AG08396 (cell line): ENCODE results near the gene SDK1.

Experiments
- DNase-seq: peaks from one replicate; pipeline ENCODE4 v3.0.0; 2012; ENCODE audit warnings: low spot score, mixed read lengths

The SDK1 gene

DNA sequence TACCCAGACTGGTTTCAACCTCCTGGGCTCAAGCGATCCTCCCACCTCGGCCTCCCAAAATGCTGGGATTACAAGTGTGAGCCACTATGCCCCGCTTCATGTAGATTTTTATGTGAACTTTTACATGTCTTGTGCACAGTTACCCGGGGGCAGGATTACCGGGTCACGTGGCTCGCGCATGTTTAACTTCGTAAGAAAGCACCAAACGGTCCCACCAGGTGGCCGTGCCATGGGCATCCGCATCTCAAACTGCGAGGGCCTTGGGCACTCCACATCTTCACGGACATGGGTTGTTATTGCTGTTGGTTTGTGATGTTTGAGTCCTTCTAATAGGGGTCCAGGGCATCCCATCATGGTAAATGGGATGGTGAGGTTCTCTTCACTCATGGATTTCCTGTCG lies 744.4 kb downstream of the SDK1 start:
- no peak for DNase-seq

DNA sequence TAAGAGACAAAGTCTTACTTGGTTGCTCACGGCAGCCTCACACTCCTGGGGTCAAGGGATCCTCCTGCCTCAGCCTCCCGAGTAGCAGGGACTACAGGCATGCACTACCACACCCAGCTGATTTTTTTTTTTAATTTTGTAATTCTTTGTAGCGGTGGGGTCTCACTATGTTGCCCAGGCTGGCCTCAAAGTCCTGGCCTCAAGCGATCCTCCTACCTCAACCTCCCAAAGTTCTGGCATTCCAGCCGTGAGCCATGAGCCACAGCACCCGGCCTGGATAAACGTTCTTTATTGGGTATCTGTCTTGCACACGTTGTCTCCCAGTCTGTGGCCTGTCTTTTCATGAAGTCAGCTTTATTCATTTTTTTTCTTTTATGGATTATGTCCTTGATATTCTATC lies 744.9 kb downstream of the SDK1 start:
- DNase-seq = no peak

DNA sequence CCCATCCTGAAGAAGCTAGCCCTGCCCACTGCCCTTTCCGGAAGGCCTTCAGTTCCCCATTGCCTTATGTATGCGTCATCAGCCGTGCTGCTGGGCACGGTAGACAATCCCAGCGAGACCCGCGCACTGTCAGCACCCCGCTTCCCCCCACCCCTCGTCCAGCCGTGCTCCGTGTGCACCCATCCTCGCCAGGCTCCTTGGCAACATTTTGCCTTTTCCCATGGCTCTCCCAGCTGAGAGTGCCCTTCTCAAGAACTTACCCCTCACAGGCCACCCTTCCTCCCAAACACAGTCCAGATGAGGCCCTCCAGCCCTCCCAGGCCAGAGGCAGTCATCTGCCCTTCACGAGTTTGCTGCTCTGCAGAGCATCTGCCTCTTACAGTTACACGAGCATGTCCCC lies 747.3 kb downstream of the SDK1 start:
- DNase-seq = no peak

DNA sequence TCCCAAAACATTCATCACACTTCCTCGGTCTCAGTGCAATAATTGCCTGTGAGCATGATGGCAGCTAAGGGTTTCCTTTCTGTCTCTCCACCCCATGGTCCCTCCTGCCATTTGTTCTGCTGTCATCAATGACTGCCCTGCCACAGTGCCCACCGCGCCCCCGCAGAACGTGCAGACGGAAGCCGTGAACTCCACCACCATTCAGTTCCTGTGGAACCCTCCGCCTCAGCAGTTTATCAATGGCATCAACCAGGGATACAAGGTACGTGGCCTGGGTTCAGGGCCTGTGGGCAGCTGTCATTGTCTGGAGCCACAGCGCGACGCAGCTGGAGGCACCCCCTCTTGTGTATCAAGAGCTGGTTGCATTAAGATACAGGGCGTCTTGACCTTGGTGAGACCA lies 748.1 kb downstream of the SDK1 start:
- no peak for DNase-seq

DNA sequence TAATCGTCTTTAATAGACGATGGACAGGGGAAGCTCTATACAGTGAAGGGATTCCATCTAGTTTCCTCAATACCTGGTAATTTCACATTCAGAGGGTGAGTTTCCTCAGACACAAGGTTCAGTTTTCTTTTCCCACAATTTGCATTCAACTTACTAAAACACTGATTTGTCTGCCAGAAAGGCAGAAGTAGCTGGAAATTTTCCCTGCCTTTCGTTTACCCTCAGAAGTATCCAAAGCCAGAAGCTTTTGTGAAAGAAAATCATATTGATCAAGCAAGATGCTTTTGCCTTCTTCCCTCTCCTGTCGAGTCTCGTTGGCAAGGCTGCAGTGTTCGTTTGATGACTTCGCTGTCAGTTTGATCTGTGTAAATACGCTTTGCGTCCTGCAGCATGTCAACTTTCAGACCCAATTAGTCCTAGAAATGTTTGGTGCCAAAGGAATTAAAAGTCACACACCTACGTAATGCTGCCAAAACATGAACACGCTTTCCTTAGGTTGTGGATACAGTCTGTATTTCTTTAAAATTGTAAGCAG lies 749.1 kb downstream of the SDK1 start:
- DNase-seq = no peak

DNA sequence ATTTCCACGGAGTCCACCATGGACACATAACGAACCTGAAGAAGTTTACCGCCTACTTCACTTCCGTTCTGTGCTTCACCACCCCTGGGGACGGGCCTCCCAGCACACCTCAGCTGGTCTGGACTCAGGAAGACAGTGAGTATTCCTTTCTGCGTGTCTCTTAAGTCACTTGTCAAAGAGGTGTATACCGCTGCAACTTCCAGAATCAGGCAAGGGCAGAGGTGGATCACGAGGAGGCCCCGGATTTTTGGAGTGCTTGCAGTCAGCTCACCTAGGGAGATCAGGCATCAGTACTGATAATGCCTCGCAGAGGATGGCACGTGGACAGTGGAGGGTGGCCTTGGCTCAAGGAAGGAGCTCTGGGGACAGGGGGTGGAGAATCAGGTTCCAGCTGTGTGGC lies 750.6 kb downstream of the SDK1 start:
- no peak for DNase-seq

GRCh38 chr7:4052130-4052529 lies 751.1 kb downstream of the SDK1 start:
- DNase-seq = no peak

- no peak for DNase-seq
These were observed 753.1 kb downstream of the SDK1 start for GRCh38 chr7:4054158-4054557.

DNA sequence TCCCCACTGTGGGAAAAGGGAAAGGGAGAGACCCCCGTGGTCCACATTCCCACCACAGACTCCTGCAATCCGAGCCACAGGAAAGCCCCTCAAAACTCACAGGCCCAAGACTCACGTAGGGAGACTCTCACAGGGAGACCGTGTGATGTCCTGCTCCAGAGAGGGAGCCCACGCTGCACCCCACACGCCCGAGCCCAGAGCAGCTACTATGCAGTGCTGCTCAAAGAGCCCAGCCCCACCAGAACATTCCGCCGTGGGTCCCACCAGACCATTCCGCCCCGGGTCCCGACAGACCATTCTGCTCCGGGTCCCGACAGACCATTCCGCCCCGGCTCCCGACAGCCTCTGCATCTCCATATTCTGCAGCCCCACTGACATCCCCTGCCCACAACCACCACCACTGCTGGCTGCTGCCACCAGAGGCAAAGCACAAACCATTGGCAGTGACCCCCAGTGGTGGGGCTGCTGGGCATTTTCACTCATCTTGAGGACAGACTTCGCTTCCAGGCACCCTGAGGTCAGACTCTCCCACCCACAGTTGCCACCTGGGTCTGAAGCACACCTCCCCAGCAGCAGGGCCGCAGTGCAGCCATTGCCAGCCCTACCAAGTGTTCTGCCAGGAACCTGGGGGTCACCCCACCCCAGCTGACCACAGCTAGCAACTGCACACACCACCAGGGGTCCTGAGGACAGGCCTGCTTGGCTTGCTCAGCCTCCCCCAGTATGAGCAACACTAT lies 755.7 kb downstream of the SDK1 start:
- DNase-seq = no peak

DNA sequence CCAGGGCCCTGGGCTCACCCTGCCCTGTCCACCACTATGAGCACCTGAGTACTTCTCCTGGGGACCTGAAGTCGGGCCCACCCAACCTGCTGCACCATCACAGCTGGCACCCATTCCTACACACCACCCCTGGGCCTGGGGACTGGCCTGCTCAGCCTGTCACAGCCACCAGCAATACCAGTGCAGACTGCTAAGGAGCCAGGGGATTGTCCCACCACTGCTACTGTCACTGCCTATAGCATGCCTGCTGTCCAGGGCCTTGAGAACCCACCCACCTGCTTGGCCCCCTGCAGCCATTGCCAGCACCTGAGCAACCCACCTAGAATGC lies 756.2 kb downstream of the SDK1 start:
- no peak for DNase-seq

DNA sequence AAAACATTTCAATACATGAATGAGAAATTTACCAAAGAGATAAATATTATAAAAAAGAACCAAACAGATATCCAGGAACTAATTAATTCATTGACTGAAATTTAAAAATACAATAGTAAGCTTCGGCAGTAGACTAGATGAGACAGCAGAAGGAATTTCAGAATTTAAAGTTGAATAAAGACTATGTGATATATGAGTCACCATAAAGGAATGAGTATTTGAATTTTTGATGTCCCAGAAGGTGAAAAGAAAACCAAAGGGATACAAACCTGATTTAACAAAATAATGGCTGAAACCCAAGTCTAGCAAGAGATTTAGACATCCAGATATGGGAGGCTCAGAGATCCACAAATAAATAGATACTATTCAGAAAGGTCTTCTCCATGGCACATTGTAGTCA lies 757.1 kb downstream of the SDK1 start:
- DNase-seq = no peak

DNA sequence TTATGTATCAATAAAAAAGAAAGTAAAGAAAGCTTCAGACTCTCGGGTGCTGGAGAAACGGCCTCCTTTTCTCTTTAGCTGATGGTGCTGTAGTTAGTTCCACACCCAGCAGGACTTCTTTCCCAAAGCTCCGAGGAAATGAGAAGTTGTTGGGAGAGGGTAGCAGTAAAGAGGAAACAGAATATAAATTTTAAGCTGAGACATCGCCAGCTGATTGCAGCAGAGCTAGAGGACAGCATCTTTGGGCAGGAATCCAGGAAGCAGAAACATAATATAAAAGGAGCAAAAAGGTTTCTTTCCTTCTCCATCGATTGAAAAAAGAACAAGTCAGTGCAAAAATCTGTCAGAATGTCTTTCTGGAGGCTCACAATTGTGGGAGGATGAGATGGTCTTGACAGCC lies 764.1 kb downstream of the SDK1 start:
- no peak for DNase-seq

DNA sequence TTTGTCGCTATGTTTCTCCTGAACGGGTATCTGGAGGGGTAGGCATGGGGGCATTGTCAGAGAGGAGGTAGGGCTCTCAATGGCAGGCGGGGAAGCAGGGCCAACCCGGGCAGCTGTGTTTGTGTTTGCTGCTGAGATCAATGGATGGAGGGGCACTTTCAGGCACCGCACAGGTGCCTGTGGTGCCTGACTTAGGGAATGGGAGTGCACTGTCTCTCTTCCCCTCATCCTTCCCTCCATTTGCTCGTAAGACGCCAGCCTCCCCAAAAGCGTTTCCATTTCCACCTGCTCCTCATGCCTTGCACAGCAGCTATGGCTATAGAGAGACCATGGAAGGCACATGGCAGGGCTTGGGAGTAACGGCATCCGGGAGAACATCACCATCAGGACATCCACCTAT lies 765.2 kb downstream of the SDK1 start:
- DNase-seq = no peak

- DNase-seq = no peak
These were observed 765.8 kb downstream of the SDK1 start for GRCh38 chr7:4066626-4067475.

DNA sequence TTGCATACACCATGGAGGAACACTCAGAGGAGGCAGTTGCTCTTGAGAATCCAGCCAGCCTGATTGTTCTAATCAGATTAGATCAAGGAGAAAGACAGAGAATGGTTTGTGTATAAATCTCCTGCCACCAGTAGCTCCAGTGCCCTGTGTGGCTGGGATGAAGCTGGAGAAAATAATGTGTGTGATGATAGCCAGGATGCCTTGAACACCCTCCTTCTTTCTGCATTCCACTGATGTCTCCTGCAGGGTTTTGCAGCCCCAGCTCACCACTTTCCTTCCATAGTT lies 766.4 kb downstream of the SDK1 start:
- DNase-seq = no peak

DNA sequence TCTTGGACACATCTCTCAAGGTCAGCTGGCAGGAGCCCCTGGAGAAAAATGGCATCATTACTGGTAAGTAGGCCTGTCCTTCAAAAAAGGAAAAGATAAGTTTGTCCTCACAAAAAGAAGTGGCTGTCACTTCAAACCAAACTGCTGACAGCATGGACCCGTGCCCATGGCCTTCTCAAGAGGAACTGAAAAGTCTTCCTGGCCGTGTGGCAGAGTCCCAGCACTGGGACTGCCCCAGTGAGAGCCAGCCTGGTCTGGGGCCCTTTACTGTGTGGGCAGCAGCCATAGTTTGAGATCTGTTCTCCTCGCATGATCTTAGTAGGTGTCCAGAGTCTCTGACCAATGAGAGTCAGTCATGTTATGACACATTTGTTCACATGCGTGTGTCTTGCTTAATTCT lies 766.8 kb downstream of the SDK1 start:
- no peak for DNase-seq

GRCh38 chr7:4068286-4068685 lies 767.2 kb downstream of the SDK1 start:
- no peak for DNase-seq

GRCh38 chr7:4069268-4070095 lies 768.4 kb downstream of the SDK1 start:
- no peak for DNase-seq

GRCh38 chr7:4070214-4070613 lies 769.2 kb downstream of the SDK1 start:
- DNase-seq = no peak

- no peak for DNase-seq
These were observed 770.5 kb downstream of the SDK1 start for GRCh38 chr7:4071370-4072058.

DNA sequence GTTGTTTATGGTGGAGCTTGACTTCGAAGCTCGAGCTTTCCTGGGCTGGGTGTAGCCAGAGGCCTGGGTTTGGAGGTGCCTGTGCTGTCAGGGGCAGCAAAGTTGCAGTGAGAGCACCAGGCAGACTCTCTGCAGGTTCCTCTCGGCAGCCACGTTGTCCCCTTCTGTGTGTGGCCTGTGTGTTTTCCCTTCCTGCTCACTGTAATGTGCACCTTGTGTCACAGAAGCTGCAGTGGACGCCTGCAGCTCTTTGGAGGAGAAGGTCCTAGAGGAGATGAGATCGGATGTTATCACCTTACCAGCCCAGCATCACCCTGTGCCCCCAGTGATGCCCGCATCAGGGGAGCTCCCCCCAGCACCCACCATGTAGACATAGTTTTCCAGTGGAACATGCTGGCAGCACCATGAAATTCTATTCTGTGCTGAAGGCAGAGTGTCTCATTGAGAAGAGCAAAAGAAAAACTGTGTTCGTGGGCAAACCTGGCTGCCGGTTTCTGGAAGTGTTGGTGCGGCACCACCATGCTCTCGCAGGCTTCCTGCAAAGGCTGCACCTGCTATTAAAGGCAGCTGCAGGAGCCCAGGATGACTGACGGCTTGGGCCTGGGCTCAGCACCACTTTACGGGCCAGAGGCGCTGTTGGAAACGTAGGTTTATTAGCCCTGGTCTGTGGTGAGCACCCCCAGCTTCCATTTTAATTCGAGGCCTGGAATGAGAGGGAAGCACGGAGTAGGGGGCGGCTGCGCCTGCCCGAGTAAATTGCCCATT lies 771.3 kb downstream of the SDK1 start:
- no peak for DNase-seq

DNA sequence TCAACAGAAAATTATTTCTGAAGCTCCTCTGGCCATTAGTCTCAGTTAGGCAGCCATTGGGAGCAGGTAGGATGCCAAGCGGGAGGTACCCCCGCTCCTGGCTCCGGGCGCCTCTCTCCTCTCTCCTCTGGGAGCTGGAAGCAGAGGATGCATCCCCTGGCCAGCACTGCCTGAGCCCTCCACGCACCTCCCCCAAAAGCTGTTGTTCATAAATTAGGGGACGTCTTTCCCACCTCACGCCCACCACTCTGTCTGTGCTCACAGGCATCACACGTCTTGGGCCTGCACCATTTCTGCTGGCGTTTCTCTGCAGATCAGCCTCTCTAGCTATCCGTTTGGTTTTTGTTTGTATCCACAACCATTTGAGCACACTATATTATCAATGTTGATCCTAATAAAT lies 772.0 kb downstream of the SDK1 start:
- no peak for DNase-seq
